GM12878 (cell line): ENCODE results near the gene LRIG2. TPM values are rescaled to one million over a fixed set of nuclear protein-coding genes. Genes with fewer than 3 reads are reported as not detected.

Source experiments
- ATAC-seq: fragments of 200-7000 bp; cut with Tn5 transposase; 3 replicates; pipeline ENCODE4 v1.9.1; 2020; ENCODE audit warnings: mild to moderate bottlenecking, moderate library complexity
- BruUV-seq: library from RNA; stranded (reverse); fragments of 400-500 nt; replicated peaks from 2 replicates; lab custom pipeline; 2021; lab: Mats Ljungman, UMichigan
- CTCF ChIA-PET: fragments of 300-600 bp; sonication (Branson Sonifier 250); formaldehyde crosslinking; extraction: SDS; loops from one replicate; lab custom pipeline; 2021; ENCODE audit warnings: inconsistent platforms; lab: Yijun Ruan, JAX
- POLR2A ChIA-PET: fragments of 350-600 bp; formaldehyde crosslinking; extraction: SDS; loops from one replicate; lab custom pipeline; 2021; ENCODE audit warnings: inconsistent platforms; lab: Charles Lee
- RAD21 ChIA-PET: fragments of 300-600 bp; sonication (Branson Sonifier 250); formaldehyde crosslinking; loops from one replicate; lab custom pipeline; 2023; ENCODE audit warnings: antibody characterized with exemption; ENCODE audit not compliant: unreplicated experiment; lab: Charles Lee
- SMC1A ChIA-PET: fragments of 300-600 bp; sonication (Branson Sonifier 250); formaldehyde crosslinking; loops from one replicate; lab custom pipeline; 2023; ENCODE audit not compliant: unreplicated experiment, uncharacterized antibody; lab: Charles Lee
- DNase-seq: peaks from one replicate; pipeline ENCODE4 v3.0.0-alpha.2; 2011; ENCODE audit warnings: low read depth, low spot score
- FAIRE-seq: peaks from 3 replicates; lab custom pipeline; 2011; peaks lifted over from hg19 to GRCh38; lab: Jason Lieb, UNC
- H2AFZ ChIP-seq: 2 replicates; pipeline ENCODE4 v1.6.0; 2011; ENCODE audit warnings: low read depth, low read length, control low read depth; ENCODE audit not compliant: control insufficient read depth
- H3K27ac ChIP-seq: 2 replicates; pipeline ENCODE4 v1.5.1; 2011; ENCODE audit warnings: control low read depth; ENCODE audit not compliant: control insufficient read depth, insufficient read depth
- H3K27me3 ChIP-seq, 2 experiments: replicated peaks in 1 of 2; 2 replicates each; pipeline versions ENCODE4 v1.6.0 to v1.6.1; 2011; ENCODE audit warnings: low read length in 1 of 2; ENCODE audit not compliant: control insufficient read depth in 2 of 2, insufficient read depth in 2 of 2
- H3K36me3 ChIP-seq, 2 experiments: 2 replicates each; pipeline ENCODE4 v1.5.1; 2011; ENCODE audit warnings: low read length in 1 of 2; ENCODE audit not compliant: control insufficient read depth in 2 of 2, insufficient read depth in 2 of 2
- H3K4me1 ChIP-seq: 2 replicates; pipeline ENCODE4 v1.6.1; 2011; ENCODE audit warnings: mild to moderate bottlenecking, low read length, moderate library complexity, mixed read lengths; ENCODE audit not compliant: control insufficient read depth, insufficient read depth
- H3K4me2 ChIP-seq: 2 replicates; pipeline ENCODE4 v1.6.0; 2011; ENCODE audit warnings: control low read depth; ENCODE audit not compliant: control insufficient read depth, insufficient read depth
- H3K4me3 ChIP-seq: fragments of 200-600 bp; sonication (generic); 2 replicates; pipeline ENCODE4 v1.5.1; 2016
- H3K79me2 ChIP-seq: 2 replicates; pipeline ENCODE4 v1.6.0; 2011; ENCODE audit warnings: low read length; ENCODE audit not compliant: control insufficient read depth, insufficient read depth
- H3K9ac ChIP-seq: 2 replicates; pipeline ENCODE4 v1.8.0; 2011; ENCODE audit warnings: low read length, control low read depth, mixed read lengths; ENCODE audit not compliant: control insufficient read depth, insufficient read depth
- H3K9me3 ChIP-seq: replicated peaks from 3 replicates; pipeline ENCODE4 v1.5.1; 2011; ENCODE audit warnings: mild to moderate bottlenecking, low read length; ENCODE audit not compliant: control insufficient read depth, insufficient read depth
- H4K20me1 ChIP-seq: 2 replicates; pipeline ENCODE4 v1.6.0; 2011; ENCODE audit not compliant: control insufficient read depth, insufficient read depth
- BHLHE40 ChIP-seq, 2 experiments: fragments of 450-650 bp in 1 of 2; IDR thresholded peaks; 2 replicates each; pipeline ENCODE4 v1.6.1; 2011 to 2017; ENCODE audit warnings: low read depth in 2 of 2, borderline replicate concordance in 1 of 2, improper control_type of control experiment in 1 of 2, low read length in 1 of 2, mild to moderate bottlenecking in 1 of 2
- CHD4 ChIP-seq: fragments of 200-600 bp; sonication (generic); IDR thresholded peaks from 2 replicates; pipeline ENCODE4 v1.6.1; 2016; ENCODE audit warnings: mild to moderate bottlenecking
- FOS ChIP-seq: IDR thresholded peaks from 3 replicates; pipeline ENCODE4 v1.6.1; 2011; ENCODE audit warnings: borderline replicate concordance; ENCODE audit not compliant: insufficient read length; ENCODE audit errors: extremely low read depth
- GABPA ChIP-seq: IDR thresholded peaks from 2 replicates; pipeline ENCODE4 v1.6.1; 2014; ENCODE audit warnings: antibody characterized with exemption, low read depth, mild to moderate bottlenecking, inconsistent platforms
- IRF3 ChIP-seq: fragments of 450-650 bp; IDR thresholded peaks from 2 replicates; pipeline ENCODE4 v1.6.1; 2014; ENCODE audit warnings: mild to moderate bottlenecking
- LARP7 ChIP-seq: fragments of 450-650 bp; IDR thresholded peaks from 2 replicates; pipeline ENCODE4 v1.6.1; 2017; ENCODE audit warnings: mild to moderate bottlenecking
- POLR2AphosphoS5 ChIP-seq: IDR thresholded peaks from 2 replicates; pipeline ENCODE4 v1.6.1; 2011; ENCODE audit warnings: mild to moderate bottlenecking, low read length, inconsistent platforms
- RUNX3 ChIP-seq: IDR thresholded peaks from 2 replicates; pipeline ENCODE4 v1.6.1; 2012; ENCODE audit warnings: low read length, inconsistent platforms
- TAF1 ChIP-seq: IDR thresholded peaks from 2 replicates; pipeline ENCODE4 v1.6.1; 2011; ENCODE audit warnings: mild to moderate bottlenecking, low read depth, low read length, borderline replicate concordance
- ZBED1 ChIP-seq: IDR thresholded peaks from 2 replicates; pipeline ENCODE4 v1.6.1; 2016; ENCODE audit warnings: borderline replicate concordance
- WGBS: methylation state at CpG from one replicate; pipeline ENCODE4 v1.1.6; 2016; ENCODE audit warnings: low lambda C conversion rate; ENCODE audit not compliant: insufficient replicate concordance, insufficient coverage; ENCODE audit errors: missing lambda C conversion rate; 5-methylcytosine and 5-hydroxymethylcytosine counted together
- in situ Hi-C: fragments of 300-500 bp; cut with MboI; formaldehyde crosslinking; loops from 9 replicates; pipeline ENCODE4 v1.14.3; 2018; ENCODE audit warnings: mixed read lengths
- intact Hi-C: fragments of 100-400 bp; cut with micrococcal nuclease; formaldehyde crosslinking; loops from one replicate; pipeline ENCODE4 v1.14.2; 2022; ENCODE audit not compliant: unreplicated experiment
- polyA plus RNA-seq, 11 experiments: library from polyadenylated mRNA; depleted of rRNA in 4 of 11; unstranded in 6 of 11; stranded (reverse) in 5 of 11; fragments of >200 nt; fragmentation: Nextera tagmentation in 4 of 11; fragmentation: Illumina TruSeq in 1 of 11; extraction: Ambion mirVana in 4 of 11; extraction: Trizol in 1 of 11; gene quantifications; 1 replicate in 1 of 11; 2 replicates in 10 of 11; pipeline versions ENCODE4 v1.2.1 to v1.2.3, GENCODE V29; 2011 to 2016; ENCODE audit warnings: inconsistent platforms in 2 of 11, missing spikeins in 2 of 11, low read depth in 1 of 11
- total RNA-seq, 4 experiments: library from RNA; depleted of rRNA in 3 of 4; stranded (reverse); fragments of >200 nt in 3 of 4; fragmentation: Illumina TruSeq in 1 of 4; extraction: Trizol in 1 of 4; gene quantifications; 2 replicates each; pipeline versions ENCODE4 v1.2.1 to v1.2.3, GENCODE V29; 2013 to 2021
- TF ChIP-seq, protein P1 (sequence below): fragments of 150-350 bp; IDR thresholded peaks from 2 replicates; pipeline ENCODE4 v1.6.1; 2014; ENCODE audit warnings: mild to moderate bottlenecking, low read depth, low read length
- TF ChIP-seq, protein P2 (sequence below): fragments of 450-650 bp; formaldehyde crosslinking; IDR thresholded peaks from 2 replicates; pipeline ENCODE4 v1.5.0; 2022; ENCODE audit warnings: mild to moderate bottlenecking, missing genetic modification characterization
- TF ChIP-seq, protein P3 (sequence below): fragments of 150-350 bp; IDR thresholded peaks from 2 replicates; pipeline ENCODE4 v1.6.1; 2016; ENCODE audit warnings: low read depth, low read length

Gene LRIG2
- total and polyA plus RNA-seq, 10 of the 15 experiments (the other 5 are each of a cell fraction or from before 2014, with no cell fraction given): 0.77 to 11.8 (median 5.1) TPM

DNA sequence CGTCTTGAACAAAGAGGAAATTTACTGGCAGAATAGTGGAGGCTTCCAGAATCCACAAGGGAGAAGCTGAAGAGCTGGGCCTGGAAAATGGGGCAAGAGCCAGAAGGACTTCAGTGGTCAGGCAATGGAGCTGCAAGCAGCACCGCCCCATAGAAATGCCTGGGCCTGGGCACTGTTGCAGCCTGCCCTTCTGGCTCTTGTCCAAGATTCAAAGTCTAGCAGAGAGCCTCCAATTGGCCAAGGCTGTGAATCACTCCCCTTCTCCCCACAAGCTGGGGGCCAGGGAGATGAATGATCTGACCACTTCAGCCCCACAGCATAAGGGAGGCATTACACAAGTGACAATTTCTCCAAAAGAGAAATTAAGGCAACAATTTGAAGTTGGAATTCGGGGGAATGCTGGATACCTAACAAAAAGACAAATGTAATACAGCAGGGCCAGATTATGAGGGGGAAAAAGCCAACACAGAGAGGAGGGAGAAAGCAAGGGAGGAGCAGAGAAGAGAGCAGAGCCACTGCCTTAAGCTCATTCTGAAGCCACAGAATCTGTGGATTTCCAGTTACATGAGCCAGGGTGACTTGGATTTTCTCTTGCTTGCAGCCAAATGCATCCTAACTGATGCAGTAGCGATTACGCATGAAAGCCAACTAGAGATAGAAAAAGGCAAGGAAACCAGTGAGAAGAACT lies 80.3 kb downstream of the LRIG2 start:
- H3K79me2 ChIP-seq: no peaks in the 10 kb centered on the region
- no peak overlapping the region for H3K9ac ChIP-seq
- H2AFZ ChIP-seq: no peak overlapping the region
- ATAC-seq (no peak), DNase-seq (no peak), FAIRE-seq (no peak)
- BruUV-seq: no TSS peak
- SMC1A ChIA-PET: no interaction called here
- CTCF ChIA-PET: no interaction called here
- in situ Hi-C loops: no loop called here
- no peaks in the 10 kb centered on the region for H3K4me1 ChIP-seq
- no peaks in the 10 kb centered on the region; the same call in 2 of the 3 replicates for H3K9me3 ChIP-seq
- POLR2A ChIA-PET: no interaction called here
- no peak overlapping the region for H3K27ac ChIP-seq
- no peak overlapping the region for H3K4me2 ChIP-seq
- 75% methylated on average over 5 of the region's 5 CpGs for WGBS
- TF ChIP-seq, protein P1, sequence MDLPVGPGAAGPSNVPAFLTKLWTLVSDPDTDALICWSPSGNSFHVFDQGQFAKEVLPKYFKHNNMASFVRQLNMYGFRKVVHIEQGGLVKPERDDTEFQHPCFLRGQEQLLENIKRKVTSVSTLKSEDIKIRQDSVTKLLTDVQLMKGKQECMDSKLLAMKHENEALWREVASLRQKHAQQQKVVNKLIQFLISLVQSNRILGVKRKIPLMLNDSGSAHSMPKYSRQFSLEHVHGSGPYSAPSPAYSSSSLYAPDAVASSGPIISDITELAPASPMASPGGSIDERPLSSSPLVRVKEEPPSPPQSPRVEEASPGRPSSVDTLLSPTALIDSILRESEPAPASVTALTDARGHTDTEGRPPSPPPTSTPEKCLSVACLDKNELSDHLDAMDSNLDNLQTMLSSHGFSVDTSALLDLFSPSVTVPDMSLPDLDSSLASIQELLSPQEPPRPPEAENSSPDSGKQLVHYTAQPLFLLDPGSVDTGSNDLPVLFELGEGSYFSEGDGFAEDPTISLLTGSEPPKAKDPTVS: no peak
- TF ChIP-seq GABPA (no peak), LARP7 (no peak), FOS (no peak), CHD4 (no peak), RUNX3 (no peak), BHLHE40 (IDR thresholded peaks at IDR 0.05; ENCODE audit: borderline replicate concordance in 1 of 2, low read depth in 2 of 2, low read length in 1 of 2) (no peak), TAF1 (no peak), IRF3 (no peak), ZBED1 (no peak), POLR2AphosphoS5 (no peak)
- TF ChIP-seq, protein P2, sequence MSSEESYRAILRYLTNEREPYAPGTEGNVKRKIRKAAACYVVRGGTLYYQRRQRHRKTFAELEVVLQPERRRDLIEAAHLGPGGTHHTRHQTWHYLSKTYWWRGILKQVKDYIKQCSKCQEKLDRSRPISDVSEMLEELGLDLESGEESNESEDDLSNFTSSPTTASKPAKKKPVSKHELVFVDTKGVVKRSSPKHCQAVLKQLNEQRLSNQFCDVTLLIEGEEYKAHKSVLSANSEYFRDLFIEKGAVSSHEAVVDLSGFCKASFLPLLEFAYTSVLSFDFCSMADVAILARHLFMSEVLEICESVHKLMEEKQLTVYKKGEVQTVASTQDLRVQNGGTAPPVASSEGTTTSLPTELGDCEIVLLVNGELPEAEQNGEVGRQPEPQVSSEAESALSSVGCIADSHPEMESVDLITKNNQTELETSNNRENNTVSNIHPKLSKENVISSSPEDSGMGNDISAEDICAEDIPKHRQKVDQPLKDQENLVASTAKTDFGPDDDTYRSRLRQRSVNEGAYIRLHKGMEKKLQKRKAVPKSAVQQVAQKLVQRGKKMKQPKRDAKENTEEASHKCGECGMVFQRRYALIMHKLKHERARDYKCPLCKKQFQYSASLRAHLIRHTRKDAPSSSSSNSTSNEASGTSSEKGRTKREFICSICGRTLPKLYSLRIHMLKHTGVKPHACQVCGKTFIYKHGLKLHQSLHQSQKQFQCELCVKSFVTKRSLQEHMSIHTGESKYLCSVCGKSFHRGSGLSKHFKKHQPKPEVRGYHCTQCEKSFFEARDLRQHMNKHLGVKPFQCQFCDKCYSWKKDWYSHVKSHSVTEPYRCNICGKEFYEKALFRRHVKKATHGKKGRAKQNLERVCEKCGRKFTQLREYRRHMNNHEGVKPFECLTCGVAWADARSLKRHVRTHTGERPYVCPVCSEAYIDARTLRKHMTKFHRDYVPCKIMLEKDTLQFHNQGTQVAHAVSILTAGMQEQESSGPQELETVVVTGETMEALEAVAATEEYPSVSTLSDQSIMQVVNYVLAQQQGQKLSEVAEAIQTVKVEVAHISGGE (CRISPR knock-in tag): no peak
- TF ChIP-seq, protein P3, sequence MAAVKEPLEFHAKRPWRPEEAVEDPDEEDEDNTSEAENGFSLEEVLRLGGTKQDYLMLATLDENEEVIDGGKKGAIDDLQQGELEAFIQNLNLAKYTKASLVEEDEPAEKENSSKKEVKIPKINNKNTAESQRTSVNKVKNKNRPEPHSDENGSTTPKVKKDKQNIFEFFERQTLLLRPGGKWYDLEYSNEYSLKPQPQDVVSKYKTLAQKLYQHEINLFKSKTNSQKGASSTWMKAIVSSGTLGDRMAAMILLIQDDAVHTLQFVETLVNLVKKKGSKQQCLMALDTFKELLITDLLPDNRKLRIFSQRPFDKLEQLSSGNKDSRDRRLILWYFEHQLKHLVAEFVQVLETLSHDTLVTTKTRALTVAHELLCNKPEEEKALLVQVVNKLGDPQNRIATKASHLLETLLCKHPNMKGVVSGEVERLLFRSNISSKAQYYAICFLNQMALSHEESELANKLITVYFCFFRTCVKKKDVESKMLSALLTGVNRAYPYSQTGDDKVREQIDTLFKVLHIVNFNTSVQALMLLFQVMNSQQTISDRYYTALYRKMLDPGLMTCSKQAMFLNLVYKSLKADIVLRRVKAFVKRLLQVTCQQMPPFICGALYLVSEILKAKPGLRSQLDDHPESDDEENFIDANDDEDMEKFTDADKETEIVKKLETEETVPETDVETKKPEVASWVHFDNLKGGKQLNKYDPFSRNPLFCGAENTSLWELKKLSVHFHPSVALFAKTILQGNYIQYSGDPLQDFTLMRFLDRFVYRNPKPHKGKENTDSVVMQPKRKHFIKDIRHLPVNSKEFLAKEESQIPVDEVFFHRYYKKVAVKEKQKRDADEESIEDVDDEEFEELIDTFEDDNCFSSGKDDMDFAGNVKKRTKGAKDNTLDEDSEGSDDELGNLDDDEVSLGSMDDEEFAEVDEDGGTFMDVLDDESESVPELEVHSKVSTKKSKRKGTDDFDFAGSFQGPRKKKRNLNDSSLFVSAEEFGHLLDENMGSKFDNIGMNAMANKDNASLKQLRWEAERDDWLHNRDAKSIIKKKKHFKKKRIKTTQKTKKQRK: no peak
- no peaks in the 10 kb centered on the region for H3K36me3 ChIP-seq
- no peaks in the 10 kb centered on the region for H4K20me1 ChIP-seq
- intact Hi-C loops: no loop called here
- RAD21 ChIA-PET: interaction anchor here (0.7 kb wide), 1 partner anchor 1130 kb away, joined by 4 read pairs; no protein-coding TSS in a partner anchor
- no peak overlapping the region for H3K4me3 ChIP-seq
- no peaks in the 10 kb centered on the region for H3K27me3 ChIP-seq
